ENCODE measurements around the gene MCOLN2.

GRCh38 chr1:85019994-85020393 lies 23.1 kb upstream of the MCOLN2 start:
- no peak for TF ChIP-seq CTCF (IDR thresholded peaks at IDR 0.05)
- TF ChIP-seq EZH2 (IDR thresholded peaks at IDR 0.05) = no peak
- TF ChIP-seq EZH2phosphoT487 (IDR thresholded peaks at IDR 0.05) = no peak

All from neural progenitor cell (in vitro differentiated cells).